Raji (cell line): Measurements from ENCODE around the gene CARHSP1.

ENCODE experiments used
- POLR2A ChIP-seq: IDR thresholded peaks from 2 replicates; pipeline ENCODE4 v1.6.1; 2011; ENCODE audit warnings: low read depth, low read length, control low read depth; ENCODE audit not compliant: insufficient read depth

CARHSP1 gene

GRCh38 chr16:8868416-8869211 lies at the start of gene CARHSP1:
Gene CARHSP1, minus strand, starts transcription at chr16:8869006. Its CDS starts 9,678 bp downstream, at chr16:8859328.
- peak; percentile 73 for TF ChIP-seq POLR2A

GRCh38 chr16:8916541-8917225 lies 47.9 kb upstream of the CARHSP1 start:
- no peak for TF ChIP-seq POLR2A

- TF ChIP-seq POLR2A, result no peak
These were observed 47.0 kb upstream of the CARHSP1 start for GRCh38 chr16:8915722-8916301.

GRCh38 chr16:8914098-8914497 lies 45.3 kb upstream of the CARHSP1 start:
- no peak for TF ChIP-seq POLR2A

GRCh38 chr16:8912793-8913192 lies 44.0 kb upstream of the CARHSP1 start:
- TF ChIP-seq POLR2A, result no peak

- TF ChIP-seq POLR2A, result no peak
These were observed 42.0 kb upstream of the CARHSP1 start for GRCh38 chr16:8910811-8911210.

GRCh38 chr16:8908810-8909468 lies 40.1 kb upstream of the CARHSP1 start:
- no peak for TF ChIP-seq POLR2A

- TF ChIP-seq POLR2A, result no peak
These were observed 38.3 kb upstream of the CARHSP1 start for GRCh38 chr16:8907096-8907495.

- TF ChIP-seq POLR2A, result no peak
These were observed 37.2 kb upstream of the CARHSP1 start for GRCh38 chr16:8905795-8906591.

GRCh38 chr16:8905168-8905762 lies 36.5 kb upstream of the CARHSP1 start:
- no peak for TF ChIP-seq POLR2A

GRCh38 chr16:8904018-8904430 lies 35.2 kb upstream of the CARHSP1 start:
- no peak for TF ChIP-seq POLR2A

- TF ChIP-seq POLR2A, result no peak
These were observed 34.2 kb upstream of the CARHSP1 start for GRCh38 chr16:8903004-8903403.

GRCh38 chr16:8901320-8901861 lies 32.6 kb upstream of the CARHSP1 start:
- TF ChIP-seq POLR2A, result no peak

- no peak for TF ChIP-seq POLR2A
These were observed 31.5 kb upstream of the CARHSP1 start for GRCh38 chr16:8900343-8900742.
